Measurements from ENCODE around the gene CDH4.

CDH4 gene

DNA sequence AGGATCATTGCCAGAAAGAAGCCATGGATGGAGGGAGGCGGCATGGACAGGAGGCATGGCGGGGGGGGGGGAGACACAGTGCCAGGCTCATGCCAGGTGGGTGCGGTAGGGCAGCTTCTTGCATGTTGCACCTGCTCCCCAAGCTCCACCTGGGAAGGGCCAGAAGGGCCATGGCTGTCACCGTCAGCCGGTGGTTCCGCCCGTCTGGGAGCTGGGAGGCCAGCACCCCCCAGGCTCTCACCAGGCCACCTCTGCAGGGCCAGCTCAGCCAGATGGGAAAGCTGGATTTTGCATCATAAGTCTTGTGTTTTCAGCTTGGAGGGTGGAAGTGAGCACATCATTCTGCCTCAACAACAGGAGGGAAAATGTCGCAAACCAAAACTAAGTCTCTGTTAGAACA lies 409.0 kb downstream of the CDH4 start:
- TF ChIP-seq, protein P1, sequence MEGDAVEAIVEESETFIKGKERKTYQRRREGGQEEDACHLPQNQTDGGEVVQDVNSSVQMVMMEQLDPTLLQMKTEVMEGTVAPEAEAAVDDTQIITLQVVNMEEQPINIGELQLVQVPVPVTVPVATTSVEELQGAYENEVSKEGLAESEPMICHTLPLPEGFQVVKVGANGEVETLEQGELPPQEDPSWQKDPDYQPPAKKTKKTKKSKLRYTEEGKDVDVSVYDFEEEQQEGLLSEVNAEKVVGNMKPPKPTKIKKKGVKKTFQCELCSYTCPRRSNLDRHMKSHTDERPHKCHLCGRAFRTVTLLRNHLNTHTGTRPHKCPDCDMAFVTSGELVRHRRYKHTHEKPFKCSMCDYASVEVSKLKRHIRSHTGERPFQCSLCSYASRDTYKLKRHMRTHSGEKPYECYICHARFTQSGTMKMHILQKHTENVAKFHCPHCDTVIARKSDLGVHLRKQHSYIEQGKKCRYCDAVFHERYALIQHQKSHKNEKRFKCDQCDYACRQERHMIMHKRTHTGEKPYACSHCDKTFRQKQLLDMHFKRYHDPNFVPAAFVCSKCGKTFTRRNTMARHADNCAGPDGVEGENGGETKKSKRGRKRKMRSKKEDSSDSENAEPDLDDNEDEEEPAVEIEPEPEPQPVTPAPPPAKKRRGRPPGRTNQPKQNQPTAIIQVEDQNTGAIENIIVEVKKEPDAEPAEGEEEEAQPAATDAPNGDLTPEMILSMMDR (IDR thresholded peaks at IDR 0.05; ENCODE audit: control insufficient read depth, extremely low read depth, insufficient read depth), result no peak
- no peak for DNase-seq (ENCODE audit: low read depth)

GRCh38 chr20:61661583-61661982 lies 409.5 kb downstream of the CDH4 start:
- no peak overlapping the region for H3K4me3 ChIP-seq (ENCODE audit: low read depth, low read length)
- no peak for DNase-seq (ENCODE audit: low read depth)
- TF ChIP-seq, protein P1 (IDR thresholded peaks at IDR 0.05; ENCODE audit: control insufficient read depth, extremely low read depth, insufficient read depth), result no peak

More for the DNA sequence above, 409.0 kb downstream of the CDH4 start:
- H3K4me3 ChIP-seq (ENCODE audit: low read depth, low read length), result no peak overlapping the region

- no peak for DNase-seq (ENCODE audit: low read depth)
- no peak overlapping the region for H3K4me3 ChIP-seq (ENCODE audit: low read depth, low read length)
- TF ChIP-seq, protein P1 (IDR thresholded peaks at IDR 0.05; ENCODE audit: control insufficient read depth, extremely low read depth, insufficient read depth), result no peak
These were observed 410.3 kb downstream of the CDH4 start for GRCh38 chr20:61662226-61662967.

- TF ChIP-seq, protein P1 (IDR thresholded peaks at IDR 0.05; ENCODE audit: control insufficient read depth, extremely low read depth, insufficient read depth), result no peak
- no peak for DNase-seq (ENCODE audit: low read depth)
- no peak overlapping the region for H3K4me3 ChIP-seq (ENCODE audit: low read depth, low read length)
These were observed 410.9 kb downstream of the CDH4 start for GRCh38 chr20:61662968-61663331.

- TF ChIP-seq, protein P1 (IDR thresholded peaks at IDR 0.05; ENCODE audit: control insufficient read depth, extremely low read depth, insufficient read depth), result no peak
- DNase-seq (ENCODE audit: low read depth), result no peak
- H3K4me3 ChIP-seq (ENCODE audit: low read depth, low read length), result no peak overlapping the region
These were observed 411.7 kb downstream of the CDH4 start for GRCh38 chr20:61663521-61664425.

DNA sequence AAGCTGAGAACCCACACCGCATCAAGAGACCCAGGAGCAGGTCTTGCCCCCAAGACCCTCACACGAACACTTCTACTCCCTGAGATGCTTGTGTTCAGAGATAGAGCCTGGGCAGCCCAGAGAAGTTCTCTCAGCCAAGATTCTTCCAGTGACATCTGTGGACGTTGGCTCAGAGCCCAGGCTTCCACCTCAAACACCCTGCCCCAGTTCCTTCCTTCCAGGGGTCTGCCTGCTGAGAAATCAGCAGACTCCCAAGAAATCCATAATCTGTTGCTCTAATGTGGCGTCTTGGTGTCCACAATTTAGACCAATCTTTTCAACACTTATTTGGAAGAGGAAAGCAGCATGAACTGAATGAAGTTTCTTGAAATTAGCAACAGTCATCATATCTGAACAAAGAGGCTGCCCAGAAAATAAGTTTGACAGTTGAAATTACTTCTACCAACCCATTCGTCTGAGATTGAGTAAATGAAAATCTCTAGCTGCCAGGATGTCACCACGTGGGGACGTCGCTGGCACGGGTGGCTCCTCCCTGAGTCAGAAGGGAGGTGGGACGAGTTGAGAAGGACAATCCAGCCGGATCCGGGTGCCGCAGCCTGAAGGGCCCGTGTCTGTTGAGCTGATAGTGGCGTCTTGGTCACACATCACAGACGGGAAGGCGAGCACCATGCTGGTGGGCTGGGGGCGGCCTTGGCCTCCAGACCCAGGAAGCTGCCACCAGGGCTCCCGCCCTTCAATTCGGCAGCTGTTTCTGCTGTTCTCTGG lies 412.7 kb downstream of the CDH4 start:
- H3K4me3 ChIP-seq (ENCODE audit: low read depth, low read length), result no peak overlapping the region
- TF ChIP-seq, protein P1 (IDR thresholded peaks at IDR 0.05; ENCODE audit: control insufficient read depth, extremely low read depth, insufficient read depth), result no peak
- no peak for DNase-seq (ENCODE audit: low read depth)

Measured in LNCaP clone FGC (cell line).